ENCODE results near the gene OTOS. TPM values are rescaled to one million over a fixed set of nuclear protein-coding genes. Genes with fewer than 3 reads are reported as not detected.
A peak's percentile ranks its signal among the peaks of the same experiment; 100 is the strongest.

OTOS gene
- total RNA-seq, 4 donors from 2014 or later = not detected

GRCh38 chr2:240143276-240143675, 2.8 kb upstream of the OTOS start:
- DNase-seq (ENCODE audit: low spot score) (no peak), ATAC-seq (ENCODE audit: low FRiP score) (no peak)
- TF ChIP-seq CTCF (IDR thresholded peaks at IDR 0.05) = no peak

GRCh38 chr2:240142859-240143258, 2.4 kb upstream of the OTOS start:
- DNase-seq (ENCODE audit: low spot score) (no peak), ATAC-seq (ENCODE audit: low FRiP score) (no peak)
- no peak for TF ChIP-seq CTCF (IDR thresholded peaks at IDR 0.05)

- ATAC-seq (ENCODE audit: low FRiP score) = no peak
- no peak for DNase-seq (ENCODE audit: low spot score)
- TF ChIP-seq CTCF (IDR thresholded peaks at IDR 0.05) = no peak
These were observed 1.9 kb upstream of the OTOS start for GRCh38 chr2:240142256-240142775.

GRCh38 chr2:240141736-240142135, 1.3 kb upstream of the OTOS start:
- no peak for TF ChIP-seq CTCF (IDR thresholded peaks at IDR 0.05)
- no peak for ATAC-seq (ENCODE audit: low FRiP score)
- DNase-seq (ENCODE audit: low spot score) = no peak

- ATAC-seq (ENCODE audit: low FRiP score) (no peak), DNase-seq (ENCODE audit: low spot score) (no peak)
These were observed 462 bp upstream of the OTOS start for GRCh38 chr2:240140920-240141319.

GRCh38 chr2:240139666-240140393, 628 bp downstream of the OTOS start:
- DNase-seq (ENCODE audit: low spot score) = peak; percentile 6

More at GRCh38 chr2:240140920-240141319, 462 bp upstream of the OTOS start:
- no peak for TF ChIP-seq CTCF (IDR thresholded peaks at IDR 0.05)

More at GRCh38 chr2:240139666-240140393, 628 bp downstream of the OTOS start:
- TF ChIP-seq CTCF (IDR thresholded peaks at IDR 0.05) = no peak
- no peak for ATAC-seq (ENCODE audit: low FRiP score)

Data from omental fat pad (tissue), 4 donors.